Measurements from ENCODE around the gene SLC8A1. TPM values are rescaled to one million over a fixed set of nuclear protein-coding genes. Genes with fewer than 3 reads are reported as not detected.

Gene SLC8A1
- total and polyA plus RNA-seq, 8 donors, result 5.4 to 39.7 (median 6.6) TPM

DNA sequence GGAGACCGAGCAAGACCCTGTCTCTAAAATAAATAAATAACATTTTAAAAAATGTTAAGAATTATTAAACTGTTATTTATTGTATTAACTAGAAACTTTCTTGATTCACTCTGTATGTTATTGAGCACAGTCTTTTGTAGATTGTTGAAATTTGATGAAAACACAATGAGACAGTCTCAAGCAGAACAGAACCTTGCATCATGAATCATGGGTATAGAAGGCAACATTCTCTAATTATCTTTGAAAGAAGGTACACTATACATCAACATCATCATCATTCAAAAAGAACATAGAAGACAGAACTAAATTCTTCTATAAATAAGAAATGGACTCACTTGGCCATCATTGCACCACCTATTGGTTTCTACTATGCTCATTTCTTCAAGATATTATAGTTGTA, 67.7 kb downstream of the SLC8A1 start:
- H3K27me3 ChIP-seq, result no peaks in the 10 kb centered on the region
- peaks cover 0 to 21% of the 10 kb centered on the region in 2 donors for H3K9me3 ChIP-seq
- H3K36me3 ChIP-seq, result no peaks in the 10 kb centered on the region
- peaks cover 0 to 21% of the 10 kb centered on the region in 2 donors for H3K4me1 ChIP-seq
- peak overlapping the region in 1 of 2 donors; percentile 64 for H3K27ac ChIP-seq
- H3K4me3 ChIP-seq, result no peak overlapping the region
- DNase-seq, result no peak
- ATAC-seq, result no peak
- TF ChIP-seq, protein P1, sequence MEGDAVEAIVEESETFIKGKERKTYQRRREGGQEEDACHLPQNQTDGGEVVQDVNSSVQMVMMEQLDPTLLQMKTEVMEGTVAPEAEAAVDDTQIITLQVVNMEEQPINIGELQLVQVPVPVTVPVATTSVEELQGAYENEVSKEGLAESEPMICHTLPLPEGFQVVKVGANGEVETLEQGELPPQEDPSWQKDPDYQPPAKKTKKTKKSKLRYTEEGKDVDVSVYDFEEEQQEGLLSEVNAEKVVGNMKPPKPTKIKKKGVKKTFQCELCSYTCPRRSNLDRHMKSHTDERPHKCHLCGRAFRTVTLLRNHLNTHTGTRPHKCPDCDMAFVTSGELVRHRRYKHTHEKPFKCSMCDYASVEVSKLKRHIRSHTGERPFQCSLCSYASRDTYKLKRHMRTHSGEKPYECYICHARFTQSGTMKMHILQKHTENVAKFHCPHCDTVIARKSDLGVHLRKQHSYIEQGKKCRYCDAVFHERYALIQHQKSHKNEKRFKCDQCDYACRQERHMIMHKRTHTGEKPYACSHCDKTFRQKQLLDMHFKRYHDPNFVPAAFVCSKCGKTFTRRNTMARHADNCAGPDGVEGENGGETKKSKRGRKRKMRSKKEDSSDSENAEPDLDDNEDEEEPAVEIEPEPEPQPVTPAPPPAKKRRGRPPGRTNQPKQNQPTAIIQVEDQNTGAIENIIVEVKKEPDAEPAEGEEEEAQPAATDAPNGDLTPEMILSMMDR (IDR thresholded peaks at IDR 0.05), result no peak
- intact Hi-C loops (cut with DNase I), result no loop called here

DNA sequence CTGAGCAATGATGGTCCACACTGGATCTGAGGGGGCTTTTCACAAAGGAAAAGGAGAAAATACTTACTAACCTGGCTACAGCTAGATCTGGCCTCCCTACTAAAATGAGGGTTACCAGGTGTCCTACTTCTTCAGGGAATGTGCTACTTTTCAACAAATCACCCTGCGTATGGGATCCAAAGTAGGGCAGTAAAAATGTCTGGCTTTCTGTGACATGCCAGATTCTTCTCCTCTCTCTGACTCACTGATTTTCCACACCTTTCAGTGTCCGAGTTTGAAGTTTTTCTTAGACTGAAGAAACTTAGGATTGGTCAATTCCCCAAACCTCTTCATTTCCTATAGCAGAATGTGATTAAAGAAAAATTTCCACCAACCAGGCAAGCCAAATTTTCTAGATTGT, 71.2 kb downstream of the SLC8A1 start:
- Histone ChIP-seq H3K27ac (no peak overlapping the region), H3K36me3 (no peaks in the 10 kb centered on the region), H3K9me3 (peaks cover 0 to 21% of the 10 kb centered on the region in 2 donors), H3K4me3 (no peak overlapping the region), H3K27me3 (no peaks in the 10 kb centered on the region), H3K4me1 (peaks cover 0 to 19% of the 10 kb centered on the region in 2 donors)
- TF ChIP-seq, protein P1 (IDR thresholded peaks at IDR 0.05), result no peak
- DNase-seq, result no peak
- intact Hi-C loops (cut with DNase I), result no loop called here
- no peak for ATAC-seq

DNA sequence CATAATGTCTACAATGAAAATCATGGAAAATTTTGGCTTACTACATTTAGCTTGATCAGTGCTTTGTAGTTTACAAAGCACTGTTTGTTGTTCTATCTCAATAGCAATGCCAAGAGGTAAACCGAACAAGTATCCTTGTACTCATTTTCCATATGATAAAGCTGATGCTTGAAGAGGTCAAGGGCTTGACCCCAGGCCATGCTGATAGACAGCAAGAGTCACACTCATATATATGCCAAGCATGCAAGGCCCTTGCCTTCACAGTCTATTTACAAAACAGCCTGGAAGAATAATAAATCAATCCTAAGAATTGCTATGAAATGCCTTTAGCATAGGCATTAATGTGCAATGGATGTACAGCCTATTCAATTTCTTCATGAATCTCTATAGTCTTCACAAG, 71.8 kb downstream of the SLC8A1 start:
- Histone ChIP-seq H3K4me1 (peaks cover 0 to 14% of the 10 kb centered on the region in 2 donors), H3K9me3 (peaks cover 0 to 21% of the 10 kb centered on the region in 2 donors), H3K27me3 (no peaks in the 10 kb centered on the region), H3K4me3 (no peak overlapping the region), H3K27ac (no peak overlapping the region), H3K36me3 (no peaks in the 10 kb centered on the region)
- TF ChIP-seq, protein P1 (IDR thresholded peaks at IDR 0.05), result no peak
- DNase-seq (no peak), ATAC-seq (no peak)
- intact Hi-C loops (cut with DNase I), result no loop called here

DNA sequence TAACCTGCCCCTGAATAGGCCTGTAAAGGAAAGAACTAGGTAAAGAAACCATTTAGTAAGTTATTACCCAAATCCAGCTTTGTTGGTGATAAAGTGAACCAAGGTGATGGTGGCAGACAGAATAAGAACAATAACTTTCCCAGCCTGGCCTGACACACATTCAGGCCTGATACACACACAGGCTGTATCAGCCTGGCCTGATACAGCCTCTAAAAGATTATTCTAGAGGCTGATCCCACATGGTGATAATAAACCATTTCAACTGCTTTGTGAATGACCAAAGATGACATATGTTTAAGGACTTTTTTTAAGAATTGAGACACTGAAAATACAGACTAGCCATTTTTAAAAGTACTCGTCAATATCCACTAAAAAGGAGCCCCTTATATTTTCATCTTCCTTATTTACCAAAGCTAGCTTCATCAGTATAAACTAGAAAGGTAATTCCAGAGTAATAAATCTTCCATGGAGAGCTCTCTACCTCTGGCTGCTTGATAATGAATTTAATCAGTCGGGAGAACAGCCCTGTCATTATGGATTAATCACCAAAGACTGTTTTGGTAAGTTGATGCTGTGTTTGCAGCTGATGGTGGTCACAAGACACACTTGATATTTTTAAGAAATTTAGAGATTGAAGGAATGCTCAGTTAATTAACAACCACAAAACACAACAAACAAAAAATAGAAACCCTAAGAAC, 77.2 kb downstream of the SLC8A1 start:
- Histone ChIP-seq H3K9me3 (no peaks in the 10 kb centered on the region), H3K27me3 (no peaks in the 10 kb centered on the region), H3K36me3 (no peaks in the 10 kb centered on the region), H3K4me3 (no peak overlapping the region), H3K4me1 (no peaks in the 10 kb centered on the region), H3K27ac (no peak overlapping the region)
- intact Hi-C loops (cut with DNase I), result no loop called here
- TF ChIP-seq, protein P1 (IDR thresholded peaks at IDR 0.05), result no peak
- no peak for DNase-seq
- ATAC-seq, result no peak

DNA sequence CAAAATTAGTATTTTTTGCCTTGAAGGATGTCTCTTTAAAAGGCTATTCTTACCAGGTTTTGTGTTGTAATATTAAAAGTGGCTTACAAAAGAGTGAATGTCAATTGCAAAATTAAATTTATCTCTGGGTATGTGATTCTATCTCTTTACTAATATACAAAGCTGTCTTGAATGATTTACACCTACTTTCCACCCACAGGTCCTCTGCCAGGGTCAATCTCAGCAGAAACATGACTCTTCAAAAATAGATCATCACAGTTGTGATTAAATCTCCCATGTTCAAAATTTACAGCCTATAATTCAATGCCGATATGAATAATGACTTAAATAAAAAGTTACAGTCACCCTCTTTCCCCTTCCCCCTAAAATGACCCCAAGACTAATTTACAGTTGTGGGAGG, 78.8 kb downstream of the SLC8A1 start:
- Histone ChIP-seq H3K27ac (no peak overlapping the region), H3K27me3 (no peaks in the 10 kb centered on the region), H3K36me3 (no peaks in the 10 kb centered on the region), H3K9me3 (no peaks in the 10 kb centered on the region), H3K4me3 (no peak overlapping the region), H3K4me1 (no peaks in the 10 kb centered on the region)
- TF ChIP-seq, protein P1 (IDR thresholded peaks at IDR 0.05), result no peak
- DNase-seq, result no peak
- intact Hi-C loops (cut with DNase I), result no loop called here
- no peak for ATAC-seq

Data from left lung (tissue), 10 donors.